NCI-H2107 treated with DMSO at 0.1 percent for 48 hours (cell line): ENCODE measurements around the gene TMEM208.

Source experiments
- DNase-seq: peaks from one replicate; lab custom pipeline; 2025; ENCODE audit not compliant: unreplicated experiment; lab: John Stamatoyannopoulos, UW

The TMEM208 gene

GRCh38 chr16:67271446-67271845 is 44.5 kb downstream of the TMEM208 start:
- no peak for DNase-seq

- DNase-seq = no peak
These were observed 48.4 kb downstream of the TMEM208 start for GRCh38 chr16:67275321-67275720.

GRCh38 chr16:67277294-67277998 is 50.5 kb downstream of the TMEM208 start:
- no peak for DNase-seq

- no peak for DNase-seq
These were observed 51.3 kb downstream of the TMEM208 start for GRCh38 chr16:67277999-67278772.
